GM10266 (cell line): ENCODE results near the gene ZNF76.

Experiments
- DNase-seq: peaks from one replicate; pipeline ENCODE4 v3.0.0; 2012; ENCODE audit errors: extremely low spot score
- TF ChIP-seq, protein P1 (sequence below): IDR thresholded peaks from 2 replicates; pipeline ENCODE4 v1.5.1; 2012; ENCODE audit warnings: mild to moderate bottlenecking, low read depth; ENCODE audit not compliant: control insufficient read depth, insufficient read depth; ENCODE audit errors: missing control alignments

Gene ZNF76

DNA sequence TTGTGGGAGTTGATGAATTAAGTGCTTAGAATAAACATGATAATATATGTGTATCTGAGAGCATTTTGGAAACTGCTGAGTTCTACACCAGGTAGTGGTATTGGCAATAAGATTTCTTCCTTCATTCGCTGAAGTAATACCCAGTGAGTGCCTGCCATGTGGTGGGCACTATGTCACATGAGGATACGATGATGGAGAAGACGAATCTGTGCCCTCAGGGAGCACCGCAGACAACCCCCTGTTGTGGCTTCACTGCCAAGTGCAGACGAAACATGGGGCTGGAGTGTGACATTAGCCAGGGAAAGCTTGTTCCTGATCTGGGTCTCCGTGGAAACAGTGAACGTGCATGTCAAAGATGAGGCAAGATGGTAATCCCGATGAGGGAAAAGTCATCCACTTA is 7.9 kb downstream of the ZNF76 start:
- TF ChIP-seq, protein P1, sequence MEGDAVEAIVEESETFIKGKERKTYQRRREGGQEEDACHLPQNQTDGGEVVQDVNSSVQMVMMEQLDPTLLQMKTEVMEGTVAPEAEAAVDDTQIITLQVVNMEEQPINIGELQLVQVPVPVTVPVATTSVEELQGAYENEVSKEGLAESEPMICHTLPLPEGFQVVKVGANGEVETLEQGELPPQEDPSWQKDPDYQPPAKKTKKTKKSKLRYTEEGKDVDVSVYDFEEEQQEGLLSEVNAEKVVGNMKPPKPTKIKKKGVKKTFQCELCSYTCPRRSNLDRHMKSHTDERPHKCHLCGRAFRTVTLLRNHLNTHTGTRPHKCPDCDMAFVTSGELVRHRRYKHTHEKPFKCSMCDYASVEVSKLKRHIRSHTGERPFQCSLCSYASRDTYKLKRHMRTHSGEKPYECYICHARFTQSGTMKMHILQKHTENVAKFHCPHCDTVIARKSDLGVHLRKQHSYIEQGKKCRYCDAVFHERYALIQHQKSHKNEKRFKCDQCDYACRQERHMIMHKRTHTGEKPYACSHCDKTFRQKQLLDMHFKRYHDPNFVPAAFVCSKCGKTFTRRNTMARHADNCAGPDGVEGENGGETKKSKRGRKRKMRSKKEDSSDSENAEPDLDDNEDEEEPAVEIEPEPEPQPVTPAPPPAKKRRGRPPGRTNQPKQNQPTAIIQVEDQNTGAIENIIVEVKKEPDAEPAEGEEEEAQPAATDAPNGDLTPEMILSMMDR: no peak
- no peak for DNase-seq

DNA sequence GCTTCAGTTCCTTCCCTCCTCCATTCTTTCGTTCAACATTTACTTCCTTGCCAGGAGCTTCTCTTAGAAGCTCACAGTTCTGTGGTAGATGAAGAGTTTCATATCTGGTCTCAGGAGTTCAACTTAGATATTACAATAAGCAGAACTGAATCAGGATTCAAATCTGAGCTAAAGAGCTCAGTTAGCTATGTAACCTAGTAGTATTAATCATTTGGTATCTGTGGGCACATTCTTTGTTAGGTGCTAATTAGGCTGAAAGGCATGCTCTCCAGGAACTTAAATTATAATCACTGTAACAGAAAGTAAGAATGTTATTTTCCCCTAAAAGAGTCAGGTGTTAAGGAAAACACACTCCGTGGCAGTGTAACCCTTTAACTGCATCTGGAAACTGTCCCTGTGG is 8.4 kb downstream of the ZNF76 start:
- DNase-seq: no peak
- TF ChIP-seq, protein P1: no peak

DNA sequence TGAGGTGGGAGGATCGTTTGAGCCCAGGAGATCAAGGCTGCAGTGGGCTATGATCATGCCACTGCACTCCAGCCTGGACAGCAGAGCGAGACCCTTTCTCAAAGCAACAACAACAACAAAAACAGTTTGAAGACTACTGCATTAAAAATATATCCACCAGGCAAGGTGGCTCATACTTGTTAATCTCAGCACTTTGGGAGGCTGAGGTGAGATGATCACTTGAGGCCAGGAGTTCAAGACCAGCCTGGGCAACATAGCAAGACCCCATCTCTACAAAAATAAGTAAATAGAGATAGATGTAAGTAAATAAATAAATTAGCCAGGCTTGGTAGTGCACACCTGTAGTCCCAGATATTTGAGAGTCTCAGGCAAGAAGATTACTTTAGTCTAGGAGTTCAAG is 12.5 kb downstream of the ZNF76 start:
- TF ChIP-seq, protein P1: no peak
- DNase-seq: no peak

DNA sequence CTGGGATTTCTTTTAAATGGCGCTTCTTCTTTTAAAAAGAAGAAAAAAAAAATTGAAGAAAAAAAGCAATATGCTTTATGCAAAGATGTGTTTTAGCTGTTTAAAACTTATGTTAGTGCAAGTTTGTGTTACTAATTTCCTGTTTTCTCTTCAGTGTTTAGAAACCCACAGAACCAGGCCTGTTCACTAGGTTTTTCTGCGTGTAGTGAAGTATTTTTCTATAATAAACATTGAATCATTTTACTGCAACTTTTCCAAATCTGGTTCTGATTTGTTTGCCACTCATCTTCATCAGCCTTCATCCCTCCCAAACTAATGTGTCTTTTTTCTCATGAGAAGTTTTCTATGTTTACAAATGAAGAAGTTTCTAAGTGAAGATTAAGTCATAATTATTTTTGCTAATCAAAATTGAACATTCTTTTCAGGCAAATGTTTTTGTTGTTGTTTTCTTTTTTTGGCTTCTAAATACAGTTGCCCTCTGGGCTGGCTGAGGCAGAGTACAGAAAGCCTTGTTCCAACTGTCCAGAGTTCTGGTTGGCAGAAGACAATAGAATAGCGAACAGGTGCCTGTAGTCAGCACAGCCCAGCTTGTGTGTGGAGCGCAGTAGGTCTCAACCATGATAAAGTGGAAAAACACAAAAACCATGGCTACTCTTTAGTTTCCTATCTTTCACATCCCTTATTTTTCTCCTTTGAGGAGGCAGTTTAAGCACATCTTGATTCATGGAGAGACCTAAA is 14.5 kb downstream of the ZNF76 start:
- TF ChIP-seq, protein P1: no peak
- no peak for DNase-seq

DNA sequence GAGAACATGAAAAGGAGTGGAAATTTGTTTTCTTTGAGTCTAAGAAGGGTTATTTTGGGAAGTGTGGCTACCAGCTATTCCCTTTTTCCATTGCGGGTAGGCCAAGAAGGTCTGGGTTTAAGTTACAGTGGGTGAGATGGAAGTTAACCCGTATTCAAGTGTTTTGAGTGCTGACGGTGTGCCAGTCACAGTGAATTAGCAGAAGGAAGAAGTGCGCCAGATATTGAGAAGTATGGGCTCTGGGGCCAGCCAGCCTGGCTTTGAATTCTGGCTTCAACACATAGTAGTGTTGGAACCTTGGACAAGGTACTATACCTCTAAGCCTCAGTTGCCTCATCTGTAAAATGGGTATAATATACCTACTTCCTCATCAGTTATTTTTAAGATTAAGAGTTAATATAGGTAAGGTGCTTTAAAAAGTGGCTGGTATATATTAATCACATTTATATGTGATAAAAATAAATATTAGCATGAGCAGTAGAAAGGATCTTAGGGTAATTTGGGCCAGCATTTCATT is 16.3 kb downstream of the ZNF76 start:
- DNase-seq: no peak
- TF ChIP-seq, protein P1: no peak

DNA sequence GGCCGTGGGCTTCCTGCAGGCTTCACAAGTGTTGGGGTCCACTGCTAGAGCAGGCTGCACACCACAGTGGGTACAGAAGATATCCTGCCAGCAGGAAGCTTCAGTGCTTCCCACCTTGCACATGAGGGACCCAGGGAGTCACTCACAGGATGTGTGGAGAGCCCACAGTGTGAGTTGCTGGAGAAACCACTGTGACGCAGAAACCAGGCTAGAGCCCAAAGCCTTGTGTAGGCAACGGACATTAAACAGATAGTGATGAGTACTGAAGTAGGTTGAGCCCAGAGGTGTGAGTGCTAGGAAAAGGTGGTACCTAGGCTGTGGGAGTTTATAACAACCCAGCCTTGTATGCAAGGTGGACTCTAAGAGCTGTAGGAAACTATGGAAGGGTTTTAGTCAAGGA is 19.2 kb downstream of the ZNF76 start:
- DNase-seq: no peak
- TF ChIP-seq, protein P1: no peak

DNA sequence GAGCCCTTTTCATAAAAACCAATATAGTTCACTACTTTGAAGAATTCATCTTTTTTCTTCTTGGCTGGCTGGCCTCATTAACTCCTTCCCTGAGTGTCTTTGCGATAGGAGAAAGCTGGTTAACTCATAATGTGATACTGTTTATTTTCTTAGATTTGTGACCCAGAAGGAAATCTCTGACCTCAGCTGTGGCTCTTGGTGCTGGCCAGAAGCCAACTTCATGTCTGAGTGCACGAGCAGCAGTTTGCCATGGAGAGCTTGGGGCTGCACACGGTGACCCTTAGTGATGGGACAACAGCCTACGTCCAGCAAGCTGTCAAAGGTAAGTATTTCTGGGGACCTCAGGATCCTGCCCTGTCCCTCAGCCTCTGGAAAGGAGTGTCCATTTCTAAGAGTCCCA is 21.4 kb downstream of the ZNF76 start:
- TF ChIP-seq, protein P1: no peak
- DNase-seq: no peak
